ENCODE measurements around the gene RARRES2.
"Not testable (repeated sequence)": the region's sequence is repeated elsewhere in the genome, so short reads cannot be mapped to it uniquely, and the experiment has no call there.

DNA sequence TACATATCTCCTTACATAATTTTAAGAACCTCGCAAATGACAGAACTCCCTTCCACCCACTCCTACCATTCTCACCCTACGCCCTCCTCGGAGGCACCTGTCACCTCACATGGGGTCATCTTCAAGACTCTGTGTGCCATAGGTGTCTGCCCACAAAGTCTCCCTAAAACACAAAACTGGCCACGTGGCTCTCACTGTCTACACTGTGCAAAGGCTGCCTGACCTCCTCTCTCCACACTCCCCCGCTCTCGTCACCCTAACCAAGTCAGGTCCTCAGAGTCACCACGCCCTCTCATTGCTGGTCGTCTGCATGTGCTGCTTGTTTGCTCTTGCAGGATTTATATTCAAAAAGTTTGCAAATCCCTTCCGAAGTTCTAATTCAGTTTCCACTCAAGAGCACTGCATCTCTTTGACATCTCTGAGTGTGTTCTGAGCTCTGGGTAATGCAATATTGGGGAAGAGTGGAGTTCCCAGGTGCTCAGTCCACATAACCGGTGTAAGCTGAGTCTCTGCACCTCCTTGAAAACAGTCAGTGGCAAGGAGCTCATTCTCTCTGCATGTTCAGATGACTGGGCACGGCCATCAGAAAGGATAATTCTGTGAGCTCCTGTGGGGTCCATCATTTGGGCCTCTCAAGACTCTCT is 36.0 kb downstream of the RARRES2 start:
- not testable (repeated sequence) for TF ChIP-seq TCF12 (IDR thresholded peaks at IDR 0.05); SIN3A (IDR thresholded peaks at IDR 0.05; ENCODE audit: borderline replicate concordance, low read depth, low read length); EP300 (IDR thresholded peaks at IDR 0.05; ENCODE audit: borderline replicate concordance in 1 of 2, low read depth in 1 of 2, low read length in 1 of 2); NFIC (IDR thresholded peaks at IDR 0.05; ENCODE audit: borderline replicate concordance); RAD21 (IDR thresholded peaks at IDR 0.05; ENCODE audit: low read length); POLR2AphosphoS5 (IDR thresholded peaks at IDR 0.05; ENCODE audit: low read depth, low read length); GATA2 (CRISPR knock-in tag; IDR thresholded peaks at IDR 0.05); GABPA (IDR thresholded peaks at IDR 0.05; ENCODE audit: low read depth); MXI1 (IDR thresholded peaks at IDR 0.05; ENCODE audit: low read depth, low read length); EZH2phosphoT487 (IDR thresholded peaks at IDR 0.05; ENCODE audit: borderline replicate concordance, low read depth)
- TF ChIP-seq, protein P1, sequence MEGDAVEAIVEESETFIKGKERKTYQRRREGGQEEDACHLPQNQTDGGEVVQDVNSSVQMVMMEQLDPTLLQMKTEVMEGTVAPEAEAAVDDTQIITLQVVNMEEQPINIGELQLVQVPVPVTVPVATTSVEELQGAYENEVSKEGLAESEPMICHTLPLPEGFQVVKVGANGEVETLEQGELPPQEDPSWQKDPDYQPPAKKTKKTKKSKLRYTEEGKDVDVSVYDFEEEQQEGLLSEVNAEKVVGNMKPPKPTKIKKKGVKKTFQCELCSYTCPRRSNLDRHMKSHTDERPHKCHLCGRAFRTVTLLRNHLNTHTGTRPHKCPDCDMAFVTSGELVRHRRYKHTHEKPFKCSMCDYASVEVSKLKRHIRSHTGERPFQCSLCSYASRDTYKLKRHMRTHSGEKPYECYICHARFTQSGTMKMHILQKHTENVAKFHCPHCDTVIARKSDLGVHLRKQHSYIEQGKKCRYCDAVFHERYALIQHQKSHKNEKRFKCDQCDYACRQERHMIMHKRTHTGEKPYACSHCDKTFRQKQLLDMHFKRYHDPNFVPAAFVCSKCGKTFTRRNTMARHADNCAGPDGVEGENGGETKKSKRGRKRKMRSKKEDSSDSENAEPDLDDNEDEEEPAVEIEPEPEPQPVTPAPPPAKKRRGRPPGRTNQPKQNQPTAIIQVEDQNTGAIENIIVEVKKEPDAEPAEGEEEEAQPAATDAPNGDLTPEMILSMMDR (IDR thresholded peaks at IDR 0.05) = not testable (repeated sequence)
- TF ChIP-seq, protein P2, sequence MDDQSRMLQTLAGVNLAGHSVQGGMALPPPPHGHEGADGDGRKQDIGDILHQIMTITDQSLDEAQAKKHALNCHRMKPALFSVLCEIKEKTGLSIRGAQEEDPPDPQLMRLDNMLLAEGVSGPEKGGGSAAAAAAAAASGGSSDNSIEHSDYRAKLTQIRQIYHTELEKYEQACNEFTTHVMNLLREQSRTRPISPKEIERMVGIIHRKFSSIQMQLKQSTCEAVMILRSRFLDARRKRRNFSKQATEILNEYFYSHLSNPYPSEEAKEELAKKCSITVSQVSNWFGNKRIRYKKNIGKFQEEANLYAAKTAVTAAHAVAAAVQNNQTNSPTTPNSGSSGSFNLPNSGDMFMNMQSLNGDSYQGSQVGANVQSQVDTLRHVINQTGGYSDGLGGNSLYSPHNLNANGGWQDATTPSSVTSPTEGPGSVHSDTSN (IDR thresholded peaks at IDR 0.05) = not testable (repeated sequence)
- TF ChIP-seq, protein P3, sequence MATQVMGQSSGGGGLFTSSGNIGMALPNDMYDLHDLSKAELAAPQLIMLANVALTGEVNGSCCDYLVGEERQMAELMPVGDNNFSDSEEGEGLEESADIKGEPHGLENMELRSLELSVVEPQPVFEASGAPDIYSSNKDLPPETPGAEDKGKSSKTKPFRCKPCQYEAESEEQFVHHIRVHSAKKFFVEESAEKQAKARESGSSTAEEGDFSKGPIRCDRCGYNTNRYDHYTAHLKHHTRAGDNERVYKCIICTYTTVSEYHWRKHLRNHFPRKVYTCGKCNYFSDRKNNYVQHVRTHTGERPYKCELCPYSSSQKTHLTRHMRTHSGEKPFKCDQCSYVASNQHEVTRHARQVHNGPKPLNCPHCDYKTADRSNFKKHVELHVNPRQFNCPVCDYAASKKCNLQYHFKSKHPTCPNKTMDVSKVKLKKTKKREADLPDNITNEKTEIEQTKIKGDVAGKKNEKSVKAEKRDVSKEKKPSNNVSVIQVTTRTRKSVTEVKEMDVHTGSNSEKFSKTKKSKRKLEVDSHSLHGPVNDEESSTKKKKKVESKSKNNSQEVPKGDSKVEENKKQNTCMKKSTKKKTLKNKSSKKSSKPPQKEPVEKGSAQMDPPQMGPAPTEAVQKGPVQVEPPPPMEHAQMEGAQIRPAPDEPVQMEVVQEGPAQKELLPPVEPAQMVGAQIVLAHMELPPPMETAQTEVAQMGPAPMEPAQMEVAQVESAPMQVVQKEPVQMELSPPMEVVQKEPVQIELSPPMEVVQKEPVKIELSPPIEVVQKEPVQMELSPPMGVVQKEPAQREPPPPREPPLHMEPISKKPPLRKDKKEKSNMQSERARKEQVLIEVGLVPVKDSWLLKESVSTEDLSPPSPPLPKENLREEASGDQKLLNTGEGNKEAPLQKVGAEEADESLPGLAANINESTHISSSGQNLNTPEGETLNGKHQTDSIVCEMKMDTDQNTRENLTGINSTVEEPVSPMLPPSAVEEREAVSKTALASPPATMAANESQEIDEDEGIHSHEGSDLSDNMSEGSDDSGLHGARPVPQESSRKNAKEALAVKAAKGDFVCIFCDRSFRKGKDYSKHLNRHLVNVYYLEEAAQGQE (IDR thresholded peaks at IDR 0.05; ENCODE audit: low read depth, low read length) = not testable (repeated sequence)

Data from SK-N-SH (cell line).